HCT116 (cell line): ENCODE results near the gene CASQ1. TPM values are rescaled to one million over a fixed set of nuclear protein-coding genes. Genes with fewer than 3 reads are reported as not detected.

Experiments
- ATAC-seq: fragments of 200-7000 bp; cut with Tn5 transposase; 2 replicates; pipeline ENCODE4 v1.9.1; 2020; ENCODE audit warnings: mild to moderate bottlenecking, moderate library complexity
- BruUV-seq: library from RNA; stranded (reverse); fragments of 400-500 nt; replicated peaks from 2 replicates; lab custom pipeline; 2021; lab: Mats Ljungman, UMichigan
- CTCF ChIA-PET: fragments of 300-600 bp; sonication (Branson Sonifier 250); formaldehyde crosslinking; loops from one replicate; lab custom pipeline; 2021; ENCODE audit warnings: antibody characterized with exemption; lab: Charles Lee
- POLR2A ChIA-PET: fragments of 300-600, 350-600 bp; sonication (Branson Sonifier 250); formaldehyde crosslinking; loops from one replicate; lab custom pipeline; 2021; ENCODE audit warnings: antibody characterized with exemption; lab: Charles Lee
- RAD21 ChIA-PET, 2 experiments: fragments of 300-600 bp; sonication (Branson Sonifier 250); formaldehyde crosslinking; loops; one replicate each; lab custom pipeline; 2023; ENCODE audit warnings: low total read pairs in 2 of 2; ENCODE audit not compliant: uncharacterized antibody in 2 of 2, unreplicated experiment in 2 of 2, low non-redundant PET in 1 of 2; lab: Charles Lee
- DNase-seq: peaks from one replicate; pipeline ENCODE4 v3.0.0-alpha.2; 2010; ENCODE audit warnings: low read depth, low spot score
- H2AFZ ChIP-seq: fragments of 200-600 bp; shearing (Covaris generic), sonication (generic); 2 replicates; pipeline ENCODE4 v1.6.1; 2017; ENCODE audit warnings: low read depth, mixed run types, mixed read lengths, antibody characterized with exemption, low read length; ENCODE audit not compliant: poor library complexity, severe bottlenecking
- H3K27ac ChIP-seq: 2 replicates; pipeline ENCODE4 v1.5.1; 2012; ENCODE audit warnings: low read depth, low read length
- H3K27me3 ChIP-seq: fragments of 200-600 bp; sonication (generic); 2 replicates; pipeline ENCODE4 v1.6.1; 2016; ENCODE audit warnings: mixed run types, low read length, mixed read lengths; ENCODE audit not compliant: insufficient read depth
- H3K36me3 ChIP-seq, 2 experiments: fragments of 200-500 bp in 1 of 2; fragments of 200-600 bp in 1 of 2; sonication (Bioruptor generic) in 1 of 2; sonication (generic) in 1 of 2; 2 replicates each; pipeline versions ENCODE4 v1.5.1 to v1.6.1; 2014 to 2016; ENCODE audit warnings: low read length in 2 of 2, inconsistent platforms in 1 of 2, mixed read lengths in 1 of 2, mixed run types in 1 of 2; ENCODE audit not compliant: insufficient read depth in 2 of 2, control insufficient read depth in 1 of 2
- H3K4me1 ChIP-seq, 2 experiments: fragments of 200-600 bp in 1 of 2; sonication (generic) in 1 of 2; 2 replicates each; pipeline versions ENCODE4 v1.5.1 to v1.6.1; 2012 to 2017; ENCODE audit warnings: low read length in 2 of 2, inconsistent platforms in 1 of 2, mild to moderate bottlenecking in 1 of 2, mixed read lengths in 1 of 2, mixed run types in 1 of 2, moderate library complexity in 1 of 2; ENCODE audit not compliant: insufficient read depth in 2 of 2, control insufficient read depth in 1 of 2
- H3K4me2 ChIP-seq: fragments of 200-600 bp; sonication (generic); 2 replicates; pipeline ENCODE4 v1.6.1; 2017; ENCODE audit warnings: mixed run types, low read length, mixed read lengths
- H3K4me3 ChIP-seq, 2 experiments: fragments of 200-600 bp in 1 of 2; sonication (generic) in 1 of 2; replicated peaks in 1 of 2; 2 replicates each; pipeline ENCODE4 v1.5.1; 2011 to 2016; ENCODE audit warnings: low read length in 2 of 2, control low read depth in 1 of 2, low read depth in 1 of 2, mild to moderate bottlenecking in 1 of 2, mixed read lengths in 1 of 2, mixed run types in 1 of 2
- H3K79me2 ChIP-seq: fragments of 200-600 bp; sonication (generic); 2 replicates; pipeline ENCODE4 v1.6.1; 2017; ENCODE audit warnings: mild to moderate bottlenecking, mixed run types, low read length, moderate library complexity, mixed read lengths; ENCODE audit not compliant: insufficient read depth
- H3K9ac ChIP-seq: fragments of 200-600 bp; sonication (generic); 2 replicates; pipeline ENCODE4 v1.6.1; 2016; ENCODE audit warnings: low read length, mixed read lengths
- H3K9me2 ChIP-seq: fragments of 200-600 bp; sonication (generic), shearing (Covaris generic); 2 replicates; pipeline ENCODE4 v1.6.1; 2017; ENCODE audit warnings: mixed run types, mild to moderate bottlenecking, moderate library complexity; ENCODE audit not compliant: insufficient read depth
- H3K9me3 ChIP-seq, 2 experiments: fragments of 200-500 bp in 1 of 2; fragments of 200-600 bp in 1 of 2; sonication (Bioruptor generic) in 1 of 2; sonication (generic) in 1 of 2; 2 replicates each; pipeline ENCODE4 v1.6.1; 2014 to 2017; ENCODE audit warnings: low read length in 2 of 2, mixed read lengths in 2 of 2, inconsistent platforms in 1 of 2, low read depth in 1 of 2, mild to moderate bottlenecking in 1 of 2, mixed run types in 1 of 2, moderate library complexity in 1 of 2; ENCODE audit not compliant: control insufficient read depth in 1 of 2, insufficient read depth in 1 of 2
- H4K20me1 ChIP-seq: fragments of 200-600 bp; sonication (generic), shearing (Covaris generic); 2 replicates; pipeline ENCODE4 v1.6.1; 2017; ENCODE audit warnings: mixed run types, mild to moderate bottlenecking, moderate library complexity; ENCODE audit not compliant: insufficient read depth
- MAX ChIP-seq: IDR thresholded peaks from 2 replicates; pipeline ENCODE4 v1.6.1; 2012
- RAD21 ChIP-seq: IDR thresholded peaks from 2 replicates; pipeline ENCODE4 v1.6.1; 2012; ENCODE audit warnings: low read depth, mild to moderate bottlenecking
- TCF7L2 ChIP-seq: IDR thresholded peaks from 2 replicates; pipeline ENCODE4 v1.7.0; 2011; ENCODE audit warnings: borderline replicate concordance, inconsistent platforms; ENCODE audit not compliant: insufficient read depth, insufficient read length; ENCODE audit errors: extremely low read depth
- YY1 ChIP-seq: IDR thresholded peaks from 2 replicates; pipeline ENCODE4 v1.6.1; 2011; ENCODE audit warnings: low read length, low read depth, moderate library complexity, mild to moderate bottlenecking; ENCODE audit not compliant: insufficient replicate concordance; ENCODE audit errors: extremely low read depth
- intact Hi-C: fragments of 100-400 bp; cut with micrococcal nuclease; formaldehyde crosslinking; loops from 2 replicates; pipeline ENCODE4 v1.10.0; 2022
- total RNA-seq: library from RNA; stranded (reverse); gene quantifications from one replicate; pipeline ENCODE4 v1.2.1, GENCODE V29; 2021; ENCODE audit not compliant: unreplicated experiment

CASQ1 gene
- total RNA-seq, 1 experiment from 2014 or later: not detected

GRCh38 chr1:160220301-160220700 is 29.9 kb downstream of the CASQ1 start:
- Histone ChIP-seq H3K4me3 (no peak overlapping the region), H3K27ac (no peak overlapping the region), H3K4me2 (no peak overlapping the region), H3K79me2 (no peaks in the 10 kb centered on the region), H3K9ac (no peak overlapping the region), H4K20me1 (no peaks in the 10 kb centered on the region), H3K9me2 (no peaks in the 10 kb centered on the region), H3K27me3 (no peaks in the 10 kb centered on the region), H2AFZ (no peak overlapping the region), H3K9me3 (no peaks in the 10 kb centered on the region), H3K36me3 (peaks cover 55 to 64% of the 10 kb centered on the region in 2 experiments), H3K4me1 (no peaks in the 10 kb centered on the region)
- ATAC-seq (no peak), DNase-seq (no peak)
- no peak for TF ChIP-seq TCF7L2
- no peak for TF ChIP-seq MAX
- intact Hi-C loops: no loop called here
- ChIA-PET RAD21 (interaction anchor here (1.2 kb wide), 2 partner anchors 27 to 119 kb away, joined by 5 to 7 read pairs; no protein-coding TSS in a partner anchor), CTCF (interaction anchor here (0.8 to 3.1 kb wide), 10 partner anchors 10 to 156 kb away, joined by 3 to 34 read pairs (median 6); partner anchors contain the start of gene IGSF8), POLR2A (interaction anchor here (0.6 to 1.2 kb wide), 2 partner anchors 14 to 119 kb away, joined by 4 to 6 read pairs; no protein-coding TSS in a partner anchor)
- BruUV-seq: no TSS peak

GRCh38 chr1:160221089-160221488 is 30.7 kb downstream of the CASQ1 start:
- no peak overlapping the region for H3K4me3 ChIP-seq
- H3K27ac ChIP-seq: no peak overlapping the region
- no peak overlapping the region for H3K9ac ChIP-seq
- ChIA-PET CTCF (interaction anchor here (0.9 to 3.1 kb wide), 2 partner anchors 31 to 120 kb away, joined by 3 to 13 read pairs; no protein-coding TSS in a partner anchor), RAD21 (no interaction called here), POLR2A (no interaction called here)
- H3K9me2 ChIP-seq: no peaks in the 10 kb centered on the region
- H4K20me1 ChIP-seq: no peaks in the 10 kb centered on the region
- BruUV-seq: no TSS peak
- H2AFZ ChIP-seq: no peak overlapping the region
- no peaks in the 10 kb centered on the region for H3K79me2 ChIP-seq
- H3K4me2 ChIP-seq: no peak overlapping the region
- H3K4me1 ChIP-seq: no peaks in the 10 kb centered on the region
- no peaks in the 10 kb centered on the region for H3K27me3 ChIP-seq
- H3K9me3 ChIP-seq: no peaks in the 10 kb centered on the region
- DNase-seq (no peak), ATAC-seq (no peak)
- TF ChIP-seq TCF7L2: no peak
- TF ChIP-seq YY1: no peak
- no peak for TF ChIP-seq RAD21
- intact Hi-C loops: no loop called here
- peaks cover 55 to 56% of the 10 kb centered on the region in 2 experiments for H3K36me3 ChIP-seq
